Mesendoderm (in vitro differentiated cells): ENCODE results near the gene DOCK2.

Source experiments
- DNase-seq: peaks from one replicate; pipeline ENCODE4 v3.0.0; 2013
- H2AK5ac ChIP-seq: 2 replicates; pipeline ENCODE4 v1.6.1; 2013; ENCODE audit warnings: low read length, inconsistent platforms
- H2BK120ac ChIP-seq: 2 replicates; pipeline ENCODE4 v1.6.1; 2013; ENCODE audit warnings: low read depth, mild to moderate bottlenecking, low read length, moderate library complexity, mixed read lengths
- H2BK15ac ChIP-seq: replicated peaks from 2 replicates; pipeline ENCODE4 v1.6.1; 2013; ENCODE audit warnings: low read depth, mild to moderate bottlenecking, moderate library complexity
- H2BK5ac ChIP-seq: 2 replicates; pipeline ENCODE4 v1.6.1; 2013; ENCODE audit warnings: low read length, inconsistent platforms
- H3K18ac ChIP-seq: 2 replicates; pipeline ENCODE4 v1.6.1; 2013; ENCODE audit warnings: mild to moderate bottlenecking, low read length, mixed read lengths
- H3K23ac ChIP-seq: one replicate; pipeline ENCODE4 v1.6.1; 2013; ENCODE audit warnings: low read length
- H3K27ac ChIP-seq: 2 replicates; pipeline ENCODE4 v1.5.1; 2013; ENCODE audit warnings: low read depth, mild to moderate bottlenecking, inconsistent platforms, low read length, moderate library complexity
- H3K27me3 ChIP-seq: 2 replicates; pipeline ENCODE4 v1.6.1; 2013; ENCODE audit warnings: low read length, control low read depth, mild to moderate bottlenecking, inconsistent platforms; ENCODE audit not compliant: insufficient read depth, poor library complexity
- H3K36me3 ChIP-seq: 2 replicates; pipeline ENCODE4 v1.6.1; 2013; ENCODE audit warnings: low read length, inconsistent platforms; ENCODE audit not compliant: control insufficient read depth, insufficient read depth
- H3K4ac ChIP-seq: one replicate; pipeline ENCODE4 v1.6.1; 2013; ENCODE audit warnings: low read depth, mild to moderate bottlenecking, low read length, moderate library complexity
- H3K4me1 ChIP-seq: 2 replicates; pipeline ENCODE4 v1.6.1; 2013; ENCODE audit warnings: low read depth, low read length, inconsistent platforms; ENCODE audit not compliant: control insufficient read depth
- H3K4me2 ChIP-seq: 2 replicates; pipeline ENCODE4 v1.6.1; 2013; ENCODE audit warnings: low read length
- H3K4me3 ChIP-seq: 2 replicates; pipeline ENCODE4 v1.5.1; 2013; ENCODE audit warnings: mild to moderate bottlenecking, low read length
- H3K56ac ChIP-seq: one replicate; pipeline ENCODE4 v1.6.1; 2013; ENCODE audit warnings: low read length
- H3K79me1 ChIP-seq: 2 replicates; pipeline ENCODE4 v1.6.1; 2013; ENCODE audit warnings: low read length, inconsistent platforms
- H3K79me2 ChIP-seq: 2 replicates; pipeline ENCODE4 v1.6.1; 2013; ENCODE audit warnings: mild to moderate bottlenecking, low read length; ENCODE audit not compliant: control insufficient read depth, insufficient read depth
- H3K9ac ChIP-seq: 2 replicates; pipeline ENCODE4 v1.6.1; 2013; ENCODE audit warnings: low read length, inconsistent platforms
- H4K5ac ChIP-seq: one replicate; pipeline ENCODE4 v1.6.1; 2013; ENCODE audit warnings: low read length
- H4K8ac ChIP-seq: one replicate; pipeline ENCODE4 v1.6.1; 2013; ENCODE audit warnings: low read depth, mild to moderate bottlenecking, control low read depth, low read length, moderate library complexity
- WGBS: extraction: QIAGEN DNeasy Blood & Tissue Kit; methylation state at CpG from one replicate; pipeline ENCODE4 v1.1.7; 2013; ENCODE audit warnings: low lambda C conversion rate, missing lambda C conversion rate; ENCODE audit not compliant: insufficient coverage; ENCODE audit errors: extremely low coverage; 5-methylcytosine and 5-hydroxymethylcytosine counted together

The DOCK2 gene

GRCh38 chr5:169860585-169860984 is 223.5 kb downstream of the DOCK2 start:
- Histone ChIP-seq H2BK5ac (no peak overlapping the region), H3K79me2 (no peaks in the 10 kb centered on the region), H3K27me3 (no peaks in the 10 kb centered on the region), H4K5ac (no peak overlapping the region), H2AK5ac (no peak overlapping the region), H3K23ac (no peak overlapping the region), H3K56ac (no peak overlapping the region), H3K4me3 (no peak overlapping the region), H3K4me1 (peaks cover 2% of the 10 kb centered on the region), H3K4me2 (no peak overlapping the region), H3K79me1 (no peaks in the 10 kb centered on the region), H4K8ac (no peak overlapping the region), H3K36me3 (no peaks in the 10 kb centered on the region), H3K27ac (no peak overlapping the region), H2BK15ac (no peak overlapping the region), H2BK120ac (no peak overlapping the region), H3K18ac (no peak overlapping the region), H3K4ac (no peak overlapping the region), H3K9ac (no peak overlapping the region)
- no peak for DNase-seq
- WGBS: no CpG with 5 or more reads among the region's 3 CpGs

- Histone ChIP-seq H3K79me2 (no peaks in the 10 kb centered on the region), H3K79me1 (no peaks in the 10 kb centered on the region), H3K4me2 (no peak overlapping the region), H3K36me3 (no peaks in the 10 kb centered on the region), H3K27ac (no peak overlapping the region), H3K27me3 (no peaks in the 10 kb centered on the region), H3K18ac (no peak overlapping the region), H2BK120ac (no peak overlapping the region), H3K56ac (no peak overlapping the region), H2AK5ac (no peak overlapping the region), H3K4me3 (no peak overlapping the region), H3K4ac (no peak overlapping the region), H3K9ac (no peak overlapping the region), H4K5ac (no peak overlapping the region), H2BK5ac (no peak overlapping the region), H4K8ac (no peak overlapping the region), H2BK15ac (no peak overlapping the region), H3K23ac (no peak overlapping the region), H3K4me1 (peaks cover 2% of the 10 kb centered on the region)
- DNase-seq: no peak
- no CpG with 5 or more reads among the region's 2 CpGs for WGBS
These were observed 224.4 kb downstream of the DOCK2 start for GRCh38 chr5:169861433-169861832.

GRCh38 chr5:169861934-169862333 is 224.9 kb downstream of the DOCK2 start:
- Histone ChIP-seq H3K79me2 (no peaks in the 10 kb centered on the region), H2AK5ac (no peak overlapping the region), H3K27me3 (no peaks in the 10 kb centered on the region), H3K56ac (no peak overlapping the region), H4K5ac (no peak overlapping the region), H3K4ac (no peak overlapping the region), H3K4me3 (no peak overlapping the region), H3K9ac (no peak overlapping the region), H4K8ac (no peak overlapping the region), H3K4me2 (no peak overlapping the region), H3K27ac (no peak overlapping the region), H2BK5ac (no peak overlapping the region), H3K18ac (no peak overlapping the region), H2BK120ac (no peak overlapping the region), H3K36me3 (no peaks in the 10 kb centered on the region), H3K23ac (no peak overlapping the region), H2BK15ac (no peak overlapping the region), H3K4me1 (peaks cover 2% of the 10 kb centered on the region), H3K79me1 (no peaks in the 10 kb centered on the region)
- DNase-seq: no peak
- WGBS: no CpG with 5 or more reads among the region's 2 CpGs

GRCh38 chr5:169862391-169862811 is 225.3 kb downstream of the DOCK2 start:
- H3K27ac ChIP-seq: no peak overlapping the region
- WGBS: no CpG with 5 or more reads among the region's 4 CpGs
- no peak overlapping the region for H3K4ac ChIP-seq
- H2BK15ac ChIP-seq: no peak overlapping the region
- H3K9ac ChIP-seq: no peak overlapping the region
- H3K56ac ChIP-seq: no peak overlapping the region
- no peaks in the 10 kb centered on the region for H3K79me2 ChIP-seq
- no peak overlapping the region for H3K18ac ChIP-seq
- H4K5ac ChIP-seq: no peak overlapping the region
- H3K4me2 ChIP-seq: no peak overlapping the region
- H3K23ac ChIP-seq: no peak overlapping the region
- no peaks in the 10 kb centered on the region for H3K27me3 ChIP-seq
- H3K4me3 ChIP-seq: no peak overlapping the region
- no peak overlapping the region for H2BK120ac ChIP-seq
- no peaks in the 10 kb centered on the region for H3K36me3 ChIP-seq
- no peak overlapping the region for H2AK5ac ChIP-seq
- peaks cover 2% of the 10 kb centered on the region for H3K4me1 ChIP-seq
- H3K79me1 ChIP-seq: no peaks in the 10 kb centered on the region
- H4K8ac ChIP-seq: no peak overlapping the region
- H2BK5ac ChIP-seq: no peak overlapping the region
- no peak for DNase-seq

GRCh38 chr5:169864483-169864882 is 227.4 kb downstream of the DOCK2 start:
- no peak overlapping the region for H3K4ac ChIP-seq
- no peak overlapping the region for H3K9ac ChIP-seq
- H3K27me3 ChIP-seq: no peaks in the 10 kb centered on the region
- H2AK5ac ChIP-seq: no peak overlapping the region
- H3K79me1 ChIP-seq: no peaks in the 10 kb centered on the region
- no peak overlapping the region for H3K18ac ChIP-seq
- no peak overlapping the region for H2BK5ac ChIP-seq
- H3K36me3 ChIP-seq: no peaks in the 10 kb centered on the region
- H4K5ac ChIP-seq: no peak overlapping the region
- H3K4me2 ChIP-seq: no peak overlapping the region
- no peak overlapping the region for H3K56ac ChIP-seq
- H3K4me3 ChIP-seq: no peak overlapping the region
- H3K79me2 ChIP-seq: no peaks in the 10 kb centered on the region
- no peak overlapping the region for H4K8ac ChIP-seq
- no peak overlapping the region for H2BK120ac ChIP-seq
- H3K23ac ChIP-seq: no peak overlapping the region
- H2BK15ac ChIP-seq: no peak overlapping the region
- WGBS: no CpG with 5 or more reads among the region's 1 CpG
- DNase-seq: no peak
- no peak overlapping the region for H3K27ac ChIP-seq
- H3K4me1 ChIP-seq: peaks cover 2% of the 10 kb centered on the region

- H3K23ac ChIP-seq: no peak overlapping the region
- H3K36me3 ChIP-seq: no peaks in the 10 kb centered on the region
- no peak overlapping the region for H2BK5ac ChIP-seq
- no peak overlapping the region for H3K18ac ChIP-seq
- H4K5ac ChIP-seq: no peak overlapping the region
- H3K4me3 ChIP-seq: no peak overlapping the region
- H2BK15ac ChIP-seq: no peak overlapping the region
- 100% methylated on average over 2 of the region's 2 CpGs for WGBS
- H3K9ac ChIP-seq: no peak overlapping the region
- H3K27me3 ChIP-seq: no peaks in the 10 kb centered on the region
- no peak overlapping the region for H2AK5ac ChIP-seq
- H3K56ac ChIP-seq: no peak overlapping the region
- no peak overlapping the region for H4K8ac ChIP-seq
- no peak overlapping the region for H2BK120ac ChIP-seq
- no peaks in the 10 kb centered on the region for H3K79me2 ChIP-seq
- no peak overlapping the region for H3K4me2 ChIP-seq
- H3K4ac ChIP-seq: no peak overlapping the region
- no peaks in the 10 kb centered on the region for H3K79me1 ChIP-seq
- no peaks in the 10 kb centered on the region for H3K4me1 ChIP-seq
- no peak overlapping the region for H3K27ac ChIP-seq
- DNase-seq: no peak
These were observed 230.3 kb downstream of the DOCK2 start for GRCh38 chr5:169867347-169867746.
